ENCODE measurements around the gene SNX11.

DNA sequence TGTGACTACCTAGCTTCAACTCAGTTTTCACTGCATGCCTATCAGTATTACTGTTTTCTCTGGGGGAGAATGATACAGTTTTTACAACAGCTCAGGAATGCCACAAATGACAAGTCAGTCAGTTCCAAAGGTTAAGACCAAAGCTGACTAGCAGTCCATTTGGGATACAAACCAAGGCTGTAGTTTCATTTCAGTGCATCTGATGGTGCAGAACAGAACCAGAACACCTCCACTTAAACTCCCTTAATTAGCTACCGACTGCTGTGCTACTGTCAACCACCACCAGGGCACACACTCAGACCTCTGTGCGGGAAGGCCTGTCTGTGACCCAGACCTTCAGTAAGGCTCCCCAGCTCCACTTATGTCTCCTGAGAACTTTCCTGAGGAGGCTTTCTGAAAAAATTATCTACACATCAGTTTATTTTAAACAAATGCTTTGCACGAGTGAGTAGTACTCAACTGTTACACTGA is 39.0 kb upstream of the SNX11 start:
- TF ChIP-seq, protein P1, sequence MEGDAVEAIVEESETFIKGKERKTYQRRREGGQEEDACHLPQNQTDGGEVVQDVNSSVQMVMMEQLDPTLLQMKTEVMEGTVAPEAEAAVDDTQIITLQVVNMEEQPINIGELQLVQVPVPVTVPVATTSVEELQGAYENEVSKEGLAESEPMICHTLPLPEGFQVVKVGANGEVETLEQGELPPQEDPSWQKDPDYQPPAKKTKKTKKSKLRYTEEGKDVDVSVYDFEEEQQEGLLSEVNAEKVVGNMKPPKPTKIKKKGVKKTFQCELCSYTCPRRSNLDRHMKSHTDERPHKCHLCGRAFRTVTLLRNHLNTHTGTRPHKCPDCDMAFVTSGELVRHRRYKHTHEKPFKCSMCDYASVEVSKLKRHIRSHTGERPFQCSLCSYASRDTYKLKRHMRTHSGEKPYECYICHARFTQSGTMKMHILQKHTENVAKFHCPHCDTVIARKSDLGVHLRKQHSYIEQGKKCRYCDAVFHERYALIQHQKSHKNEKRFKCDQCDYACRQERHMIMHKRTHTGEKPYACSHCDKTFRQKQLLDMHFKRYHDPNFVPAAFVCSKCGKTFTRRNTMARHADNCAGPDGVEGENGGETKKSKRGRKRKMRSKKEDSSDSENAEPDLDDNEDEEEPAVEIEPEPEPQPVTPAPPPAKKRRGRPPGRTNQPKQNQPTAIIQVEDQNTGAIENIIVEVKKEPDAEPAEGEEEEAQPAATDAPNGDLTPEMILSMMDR (IDR thresholded peaks at IDR 0.05) = no peak
- no peak for TF ChIP-seq POLR2A (IDR thresholded peaks at IDR 0.05)
